ENCODE results near the gene DLG3.
"Not testable (repeated sequence)": the region's sequence is repeated elsewhere in the genome, so short reads cannot be mapped to it uniquely, and the experiment has no call there.

The DLG3 gene

GRCh38 chrX:70477734-70478075 lies 33.1 kb downstream of the DLG3 start:
- FAIRE-seq = no peak

GRCh38 chrX:70478526-70479245 lies 34.1 kb downstream of the DLG3 start:
- no peak for FAIRE-seq

- no peak for FAIRE-seq
Measured at GRCh38 chrX:70479247-70479921, 34.7 kb downstream of the DLG3 start.

- FAIRE-seq = no peak
Measured at GRCh38 chrX:70479922-70480659, 35.5 kb downstream of the DLG3 start.

- no peak for FAIRE-seq
Measured at GRCh38 chrX:70480660-70481018, 36.0 kb downstream of the DLG3 start.

- no peak for FAIRE-seq
Measured at GRCh38 chrX:70481471-70482270, 37.0 kb downstream of the DLG3 start.

- FAIRE-seq = no peak
Measured at GRCh38 chrX:70482300-70482699, 37.7 kb downstream of the DLG3 start.

- no peak for FAIRE-seq
Measured at GRCh38 chrX:70485466-70485865, 40.8 kb downstream of the DLG3 start.

- FAIRE-seq = no peak
Measured at GRCh38 chrX:70488856-70489255, 44.2 kb downstream of the DLG3 start.

- FAIRE-seq = no peak
Measured at GRCh38 chrX:70494441-70494840, 49.8 kb downstream of the DLG3 start.

- no peak for FAIRE-seq
Measured at GRCh38 chrX:70496491-70496890, 51.9 kb downstream of the DLG3 start.

GRCh38 chrX:70497026-70497425 lies 52.4 kb downstream of the DLG3 start:
- FAIRE-seq = no peak

- FAIRE-seq = no peak
Measured at GRCh38 chrX:70498129-70498528, 53.5 kb downstream of the DLG3 start.

GRCh38 chrX:70500826-70501225 lies 56.2 kb downstream of the DLG3 start:
- no peak for FAIRE-seq

- no peak for FAIRE-seq
Measured at GRCh38 chrX:70504772-70505450, 60.3 kb downstream of the DLG3 start.

- no peak for FAIRE-seq
Measured at GRCh38 chrX:70505451-70505841, 60.8 kb downstream of the DLG3 start.

- FAIRE-seq = no peak
Measured at GRCh38 chrX:70508296-70508911, 63.8 kb downstream of the DLG3 start.

GRCh38 chrX:70509078-70509477 lies 64.4 kb downstream of the DLG3 start:
- no peak for FAIRE-seq

GRCh38 chrX:70515270-70515669 lies 70.6 kb downstream of the DLG3 start:
- FAIRE-seq = not testable (repeated sequence)

- FAIRE-seq = not testable (repeated sequence)
Measured at GRCh38 chrX:70515692-70516091, 71.1 kb downstream of the DLG3 start.

GRCh38 chrX:70525733-70526132 lies 81.1 kb downstream of the DLG3 start:
- FAIRE-seq = no peak

GRCh38 chrX:70527053-70527452 lies 82.4 kb downstream of the DLG3 start:
- FAIRE-seq = no peak

All from islet of Langerhans (tissue), 1 donor.